ENCODE results near the gene WDFY4. TPM values are rescaled to one million over a fixed set of nuclear protein-coding genes. Genes with fewer than 3 reads are reported as not detected.

Gene WDFY4
- total RNA-seq, 2 experiments from 2014 or later, result 0.08 TPM; not detected in 1

DNA sequence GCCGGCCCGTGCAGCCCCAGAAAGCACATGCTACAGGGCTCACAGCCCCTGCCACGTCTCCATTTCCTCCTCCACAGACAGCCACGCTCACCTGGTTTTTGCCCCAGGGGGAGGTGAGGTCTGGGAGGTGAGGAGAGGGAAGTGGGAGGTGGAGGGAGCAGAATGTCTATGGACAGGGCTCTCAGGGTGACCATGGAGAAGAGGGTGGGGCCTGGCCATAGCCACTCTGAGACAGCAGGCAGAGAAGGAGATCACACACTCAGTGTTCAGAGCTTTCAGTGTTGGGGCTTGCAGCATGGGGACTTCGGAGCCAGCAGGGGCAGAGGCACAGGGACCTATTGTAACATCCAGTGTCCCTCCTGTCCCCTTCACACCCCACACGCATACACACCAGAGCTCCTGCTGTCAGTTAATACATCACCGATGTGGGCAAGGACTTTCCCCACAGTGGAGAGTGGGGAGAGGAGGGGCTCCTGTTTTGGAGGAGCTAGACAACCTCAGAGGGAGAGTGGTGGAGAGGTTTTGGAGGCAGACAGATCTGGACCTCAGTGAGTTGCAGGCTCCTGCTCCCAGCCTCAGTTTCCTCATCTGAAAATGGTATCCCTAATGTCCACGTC lies 14.4 kb downstream of the WDFY4 start:
- no peaks in the 10 kb centered on the region for H3K27me3 Mint-ChIP-seq
- no peaks in the 10 kb centered on the region for H3K9me3 Mint-ChIP-seq
- H3K4me3 Mint-ChIP-seq, result no peak overlapping the region
- POLR2A ChIA-PET, result no interaction called here
- H3K4me1 Mint-ChIP-seq, result no peaks in the 10 kb centered on the region
- no peak overlapping the region for H3K27ac Mint-ChIP-seq
- no peak for DNase-seq
- CTCF ChIA-PET, result no interaction called here
- no peaks in the 10 kb centered on the region for H3K36me3 Mint-ChIP-seq (ENCODE audit: low read depth)

DNA sequence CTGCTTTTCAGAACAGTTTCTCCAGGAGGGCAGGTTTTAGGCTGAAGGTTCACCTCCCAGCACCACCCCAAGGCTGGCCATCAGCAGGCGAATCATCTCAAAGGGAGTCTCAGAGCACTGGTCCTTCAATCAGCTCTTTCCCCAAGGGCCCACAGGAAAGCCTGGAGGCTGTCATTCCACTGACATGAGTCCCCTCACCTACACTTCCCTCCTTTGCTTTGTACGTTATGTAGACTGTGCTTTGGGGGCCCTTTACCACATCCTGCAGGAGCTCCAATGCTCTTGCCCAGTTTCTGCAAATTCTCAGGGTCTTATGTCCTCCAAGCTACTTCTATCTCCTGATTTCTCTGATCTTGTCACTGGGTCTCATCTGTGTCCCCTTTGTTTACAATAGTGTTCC lies 15.4 kb downstream of the WDFY4 start:
- DNase-seq, result no peak

DNA sequence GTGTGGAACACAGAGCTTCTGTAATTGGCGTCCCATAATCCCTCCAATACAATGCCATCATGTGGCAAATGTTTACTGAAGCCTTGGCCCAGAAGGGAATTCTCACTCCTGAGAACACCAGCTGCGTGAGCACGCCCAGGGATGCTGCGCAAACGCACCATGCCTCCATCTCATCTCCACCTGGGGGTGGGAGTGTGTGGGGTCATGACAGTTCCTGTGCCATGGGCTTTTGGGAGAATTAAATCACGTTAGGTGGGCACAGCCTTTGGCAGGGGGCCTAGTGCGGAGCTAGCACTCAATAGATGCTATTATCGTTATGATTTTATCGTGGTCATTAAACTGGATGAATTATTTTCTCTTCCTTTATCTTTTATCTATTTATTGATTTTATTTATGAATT lies 15.8 kb downstream of the WDFY4 start:
- DNase-seq, result no peak
- no peaks in the 10 kb centered on the region for H3K9me3 Mint-ChIP-seq
- POLR2A ChIA-PET, result no interaction called here
- no peak overlapping the region for H3K4me3 Mint-ChIP-seq
- CTCF ChIA-PET, result no interaction called here
- H3K36me3 Mint-ChIP-seq (ENCODE audit: low read depth), result no peaks in the 10 kb centered on the region
- H3K27me3 Mint-ChIP-seq, result no peaks in the 10 kb centered on the region
- no peak overlapping the region for H3K27ac Mint-ChIP-seq
- no peaks in the 10 kb centered on the region for H3K4me1 Mint-ChIP-seq

More for the DNA sequence above, 15.4 kb downstream of the WDFY4 start:
- Mint-ChIP-seq H3K27ac (no peak overlapping the region), H3K4me1 (no peaks in the 10 kb centered on the region), H3K36me3 (ENCODE audit: low read depth) (no peaks in the 10 kb centered on the region), H3K27me3 (no peaks in the 10 kb centered on the region), H3K9me3 (no peaks in the 10 kb centered on the region), H3K4me3 (no peak overlapping the region)
- ChIA-PET CTCF (no interaction called here), POLR2A (no interaction called here)

DNA sequence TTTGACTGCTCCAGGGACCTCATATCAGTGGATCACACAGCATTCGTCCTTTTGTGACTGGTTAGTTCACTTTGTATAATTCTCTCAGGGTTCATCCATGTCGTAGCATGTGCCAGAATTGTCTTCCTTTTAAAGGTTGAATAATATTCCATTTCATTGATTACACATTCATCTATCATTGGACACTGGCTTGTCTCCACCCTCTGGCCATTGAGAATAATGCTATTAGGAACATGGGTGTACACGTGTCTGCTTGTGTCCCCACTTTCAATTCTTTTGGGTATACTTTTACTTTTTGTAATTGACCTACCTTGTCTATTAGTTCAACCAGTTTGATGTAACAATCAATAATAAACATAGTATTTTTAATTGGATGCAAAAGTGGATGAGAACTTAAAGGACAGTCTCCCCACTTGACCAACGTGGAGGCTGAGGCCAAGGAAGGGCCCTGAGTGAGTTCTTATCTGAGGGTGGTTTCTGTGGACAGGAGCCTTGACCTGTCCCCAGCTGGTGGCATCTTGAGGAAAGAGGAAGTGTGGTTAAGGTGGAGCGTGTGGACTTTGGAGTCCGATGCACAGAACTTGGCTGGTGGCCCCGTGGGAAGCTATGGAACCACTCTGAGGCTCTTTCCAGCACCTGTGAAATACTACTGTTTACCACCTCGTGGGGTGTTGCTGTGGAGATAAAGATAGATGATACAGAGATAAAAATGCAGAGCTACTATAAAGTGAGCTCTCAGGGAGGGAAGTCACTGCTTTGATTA lies 16.6 kb downstream of the WDFY4 start:
- ChIA-PET POLR2A (no interaction called here), CTCF (interaction anchor here (0.8 to 0.9 kb wide), 2 partner anchors 43 to 44 kb away, joined by 3 read pairs; no protein-coding TSS in a partner anchor)
- H3K9me3 Mint-ChIP-seq, result no peaks in the 10 kb centered on the region

DNA sequence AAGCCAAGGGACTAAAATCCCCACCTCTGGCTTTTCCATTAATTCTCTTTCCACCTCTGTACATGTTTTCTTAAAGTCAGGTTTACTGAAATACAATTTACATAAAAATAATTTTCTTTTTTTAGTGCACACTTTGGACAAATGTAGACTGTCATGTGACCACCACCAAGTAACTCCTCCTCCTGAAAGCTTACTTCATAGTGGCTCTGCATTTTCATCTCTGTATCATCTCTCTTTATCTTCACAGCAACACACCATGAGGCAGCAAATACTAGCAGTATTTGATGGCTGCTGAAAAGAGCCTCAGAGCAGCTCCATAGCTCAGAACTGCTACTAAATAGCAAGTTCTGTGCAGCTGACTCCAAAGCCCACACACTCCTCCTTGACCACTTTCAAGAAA lies 17.3 kb downstream of the WDFY4 start:
- H3K27ac Mint-ChIP-seq, result no peak overlapping the region
- no peaks in the 10 kb centered on the region for H3K36me3 Mint-ChIP-seq (ENCODE audit: low read depth)
- H3K9me3 Mint-ChIP-seq, result no peaks in the 10 kb centered on the region
- ChIA-PET POLR2A (no interaction called here), CTCF (interaction anchor here (0.8 to 0.9 kb wide), 2 partner anchors 44 to 45 kb away, joined by 3 read pairs; no protein-coding TSS in a partner anchor)
- H3K27me3 Mint-ChIP-seq, result peaks cover 8% of the 10 kb centered on the region
- DNase-seq, result no peak
- H3K4me1 Mint-ChIP-seq, result no peaks in the 10 kb centered on the region
- H3K4me3 Mint-ChIP-seq, result no peak overlapping the region

More for the DNA sequence above, 16.6 kb downstream of the WDFY4 start:
- H3K27me3 Mint-ChIP-seq, result peaks cover 5% of the 10 kb centered on the region
- no peaks in the 10 kb centered on the region for H3K4me1 Mint-ChIP-seq
- no peak overlapping the region for H3K4me3 Mint-ChIP-seq
- no peaks in the 10 kb centered on the region for H3K36me3 Mint-ChIP-seq (ENCODE audit: low read depth)
- DNase-seq, result no peak
- no peak overlapping the region for H3K27ac Mint-ChIP-seq

DNA sequence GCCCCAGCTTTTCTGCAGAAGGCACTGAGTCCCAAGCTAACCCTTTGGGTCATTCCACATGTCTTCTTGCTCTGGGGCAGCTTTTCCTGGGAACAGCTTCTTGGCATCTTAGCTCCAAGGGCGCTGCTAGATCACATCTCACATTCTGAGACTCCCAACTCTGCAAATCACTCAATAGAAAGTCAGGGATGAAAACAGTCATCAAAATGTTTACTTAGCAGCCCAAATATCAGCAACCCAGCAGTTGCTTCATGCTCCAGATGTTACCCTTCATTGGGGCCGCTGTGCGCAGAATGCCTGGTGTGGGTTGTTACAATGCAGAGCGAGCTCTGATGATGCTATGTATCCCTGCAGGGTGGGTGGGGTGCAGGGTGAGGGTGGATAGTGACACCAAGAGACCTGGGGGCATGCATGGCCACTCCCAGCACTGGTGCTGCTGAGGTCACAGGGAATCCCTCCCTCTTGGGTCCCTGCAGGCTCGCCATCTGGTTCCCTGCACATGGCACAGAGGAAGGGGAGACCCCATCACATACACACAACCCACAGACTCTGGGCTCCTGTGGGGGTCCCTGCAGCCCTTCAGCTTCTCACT lies 19.0 kb downstream of the WDFY4 start:
- ChIA-PET POLR2A (no interaction called here), CTCF (no interaction called here)
- Mint-ChIP-seq H3K27me3 (peaks cover 17% of the 10 kb centered on the region), H3K4me1 (no peaks in the 10 kb centered on the region), H3K27ac (no peak overlapping the region), H3K36me3 (ENCODE audit: low read depth) (no peaks in the 10 kb centered on the region), H3K4me3 (no peak overlapping the region), H3K9me3 (no peaks in the 10 kb centered on the region)
- no peak for DNase-seq

DNA sequence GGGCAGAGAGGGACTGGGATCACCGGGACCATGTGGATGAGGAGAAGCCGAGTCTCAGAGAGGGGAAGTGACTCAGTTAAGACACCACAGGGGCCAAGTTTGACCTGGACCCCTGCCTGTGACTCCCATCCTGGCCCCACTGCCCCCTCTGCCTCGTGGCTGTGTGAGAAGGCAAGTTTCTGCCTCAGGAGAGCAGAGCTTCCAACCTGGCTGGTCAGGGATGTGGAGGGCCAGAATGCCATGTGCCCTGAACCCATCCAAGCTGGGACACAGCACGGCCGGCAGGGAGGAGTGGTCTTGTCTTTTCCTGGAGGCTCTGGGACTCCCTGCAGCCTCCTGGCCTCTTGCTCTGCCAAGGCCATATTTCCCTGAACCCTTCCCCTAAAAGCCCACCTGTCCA lies 19.5 kb downstream of the WDFY4 start:
- Mint-ChIP-seq H3K4me3 (no peak overlapping the region), H3K4me1 (no peaks in the 10 kb centered on the region), H3K36me3 (ENCODE audit: low read depth) (no peaks in the 10 kb centered on the region), H3K9me3 (no peaks in the 10 kb centered on the region), H3K27me3 (peaks cover 17% of the 10 kb centered on the region), H3K27ac (no peak overlapping the region)
- ChIA-PET POLR2A (no interaction called here), CTCF (no interaction called here)
- no peak for DNase-seq

DNA sequence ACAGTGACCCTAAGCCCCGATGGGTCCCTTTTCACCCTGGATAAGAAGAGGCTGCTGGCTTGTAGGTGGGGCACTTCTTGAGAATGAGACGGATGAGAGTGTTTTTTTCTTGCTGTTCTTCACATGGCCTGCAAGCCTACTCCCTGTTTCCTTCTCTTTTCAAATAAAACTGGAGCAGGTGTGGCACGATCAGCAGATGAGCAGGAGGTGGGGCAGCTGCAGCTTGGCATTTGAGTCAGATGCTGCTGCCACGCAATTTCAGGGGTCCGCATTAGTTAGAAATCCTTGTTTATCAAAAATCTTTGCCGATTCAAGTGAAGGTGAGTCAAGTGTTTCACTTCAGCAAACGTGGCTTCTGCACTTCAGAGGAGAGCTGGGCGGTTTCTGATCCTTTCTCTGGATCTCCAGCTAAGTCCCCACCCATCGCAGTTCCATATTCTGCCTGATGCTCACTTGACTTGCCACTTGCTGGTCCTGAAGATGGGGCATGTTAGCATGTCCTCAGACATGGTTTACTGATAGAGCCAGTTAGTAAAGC lies 20.8 kb downstream of the WDFY4 start:
- Mint-ChIP-seq H3K4me1 (no peaks in the 10 kb centered on the region), H3K9me3 (no peaks in the 10 kb centered on the region), H3K27me3 (peaks cover 17% of the 10 kb centered on the region), H3K36me3 (ENCODE audit: low read depth) (no peaks in the 10 kb centered on the region), H3K27ac (no peak overlapping the region), H3K4me3 (no peak overlapping the region)
- ChIA-PET POLR2A (no interaction called here), CTCF (interaction anchor here (1.2 kb wide), 1 partner anchor 14 kb away, joined by 3 read pairs; no protein-coding TSS in a partner anchor)
- DNase-seq, result no peak

DNA sequence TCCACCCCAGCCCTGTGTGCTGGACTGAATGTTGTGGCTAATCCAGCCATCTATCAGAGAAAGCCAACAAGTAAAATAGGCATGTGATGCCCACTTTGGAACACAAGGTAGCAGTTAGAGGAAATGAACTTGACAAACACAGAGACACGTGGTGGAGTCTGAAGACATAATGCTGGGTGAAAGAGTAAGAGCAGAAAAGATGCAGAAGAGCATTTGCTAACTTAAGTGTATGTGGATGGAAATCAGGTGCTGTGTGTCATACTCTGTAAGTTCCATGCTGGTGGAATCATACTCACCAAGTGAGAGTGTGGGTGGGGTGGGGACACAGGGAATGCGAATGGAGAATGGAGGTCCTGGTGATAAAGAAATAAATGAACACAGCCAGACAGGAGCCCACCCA lies 22.8 kb downstream of the WDFY4 start:
- H3K36me3 Mint-ChIP-seq (ENCODE audit: low read depth), result no peaks in the 10 kb centered on the region
- H3K9me3 Mint-ChIP-seq, result no peaks in the 10 kb centered on the region
- H3K4me1 Mint-ChIP-seq, result no peaks in the 10 kb centered on the region
- POLR2A ChIA-PET, result no interaction called here
- CTCF ChIA-PET, result no interaction called here
- no peak overlapping the region for H3K27ac Mint-ChIP-seq
- no peak overlapping the region for H3K4me3 Mint-ChIP-seq
- DNase-seq, result no peak
- H3K27me3 Mint-ChIP-seq, result peaks cover 17% of the 10 kb centered on the region

DNA sequence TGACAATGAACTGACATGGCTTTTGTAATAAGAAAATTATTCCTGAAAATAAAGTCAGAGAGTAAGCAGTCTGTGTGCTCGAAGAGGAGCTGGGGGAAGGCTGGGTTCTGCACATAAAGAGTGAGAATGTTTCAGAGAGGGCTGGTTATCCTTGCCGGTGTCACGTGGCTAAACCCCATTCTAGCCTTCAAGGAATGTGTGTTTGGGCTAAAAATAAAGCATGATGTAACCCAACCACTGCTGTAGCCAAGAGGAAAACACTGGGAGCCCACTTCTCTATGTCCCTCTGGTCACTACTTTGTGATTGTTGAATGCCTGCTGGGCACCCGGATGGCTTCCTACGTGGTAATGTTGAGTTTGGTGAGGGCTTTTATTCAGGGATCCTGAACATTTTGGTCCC lies 23.5 kb downstream of the WDFY4 start:
- Mint-ChIP-seq H3K4me3 (no peak overlapping the region), H3K27ac (no peak overlapping the region), H3K9me3 (no peaks in the 10 kb centered on the region), H3K4me1 (no peaks in the 10 kb centered on the region), H3K36me3 (ENCODE audit: low read depth) (no peaks in the 10 kb centered on the region), H3K27me3 (peaks cover 17% of the 10 kb centered on the region)
- POLR2A ChIA-PET, result no interaction called here
- CTCF ChIA-PET, result no interaction called here
- DNase-seq, result no peak

DNA sequence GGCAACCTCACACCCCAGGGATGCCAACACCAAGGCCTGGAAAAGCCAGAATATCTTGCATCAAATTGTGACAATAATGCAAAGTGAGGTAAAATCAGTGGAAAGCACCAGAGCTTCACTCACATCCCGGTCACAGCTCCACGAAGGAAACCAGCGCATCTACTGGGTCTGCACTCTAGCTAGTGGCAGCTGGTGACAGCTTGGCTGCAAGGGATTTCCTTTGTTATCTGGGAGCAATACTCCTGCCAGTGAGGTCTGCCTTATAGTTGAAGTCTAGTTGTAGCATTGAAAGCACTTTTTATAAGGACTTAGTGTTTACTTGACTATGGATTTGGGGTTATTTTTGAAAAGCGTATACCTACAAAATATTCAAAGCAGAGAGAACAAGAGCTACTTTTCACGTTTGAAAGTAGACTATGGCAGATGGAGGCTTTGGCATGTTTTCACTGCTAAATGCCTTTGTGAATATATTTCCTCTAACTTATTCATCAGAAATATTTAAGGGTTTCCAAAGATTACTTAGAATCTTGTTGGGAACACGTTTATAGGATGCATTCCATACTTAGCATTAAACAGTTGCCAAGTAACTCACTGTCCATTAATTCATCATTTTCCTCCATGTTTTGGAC lies 26.1 kb downstream of the WDFY4 start:
- CTCF ChIA-PET, result no interaction called here
- no peaks in the 10 kb centered on the region for H3K4me1 Mint-ChIP-seq
- POLR2A ChIA-PET, result no interaction called here
- H3K9me3 Mint-ChIP-seq, result no peaks in the 10 kb centered on the region
- no peak overlapping the region for H3K4me3 Mint-ChIP-seq
- H3K27ac Mint-ChIP-seq, result no peak overlapping the region
- no peak for DNase-seq
- peaks cover 17% of the 10 kb centered on the region for H3K27me3 Mint-ChIP-seq
- H3K36me3 Mint-ChIP-seq (ENCODE audit: low read depth), result no peaks in the 10 kb centered on the region

DNA sequence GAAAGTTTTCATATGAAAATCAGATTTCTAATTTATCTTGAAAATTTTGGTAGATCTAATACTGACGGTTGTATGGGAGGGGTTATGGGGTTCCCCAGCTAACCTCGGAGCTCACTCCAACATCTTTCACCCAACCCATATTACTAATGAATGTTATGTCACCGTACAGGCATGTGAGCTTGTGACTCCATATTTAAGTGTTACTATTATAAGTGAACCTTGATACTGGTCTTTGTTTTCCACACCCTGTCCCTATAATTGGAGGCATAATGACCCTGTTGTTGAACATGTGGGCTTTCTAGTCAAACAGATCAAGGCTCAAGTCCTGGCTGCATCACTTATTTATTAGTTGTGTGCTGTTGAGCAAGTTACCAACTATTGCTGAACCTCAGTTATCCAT lies 27.2 kb downstream of the WDFY4 start:
- POLR2A ChIA-PET, result no interaction called here
- CTCF ChIA-PET, result no interaction called here
- Mint-ChIP-seq H3K27ac (no peak overlapping the region), H3K4me3 (no peak overlapping the region), H3K36me3 (ENCODE audit: low read depth) (no peaks in the 10 kb centered on the region), H3K9me3 (no peaks in the 10 kb centered on the region), H3K4me1 (no peaks in the 10 kb centered on the region), H3K27me3 (peaks cover 11% of the 10 kb centered on the region)
- no peak for DNase-seq

DNA sequence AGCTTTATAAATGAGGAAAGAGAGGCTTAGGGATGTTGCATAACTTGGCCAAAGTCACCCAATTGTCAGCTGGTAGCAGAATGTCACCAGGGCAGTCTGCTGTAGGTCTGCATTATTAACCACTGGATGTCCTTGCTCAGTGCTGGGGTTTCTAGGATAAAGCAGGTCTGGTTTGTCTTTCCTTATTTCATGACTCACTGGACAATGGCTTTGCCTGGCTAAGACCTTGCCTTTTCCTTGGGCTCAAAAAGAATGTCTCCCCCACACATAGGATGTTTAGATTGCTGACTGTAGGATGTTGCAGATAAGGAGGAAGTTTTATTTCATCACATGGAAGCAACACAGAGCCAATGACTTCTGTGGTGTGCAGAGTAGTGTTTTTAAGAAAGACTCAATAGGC lies 29.4 kb downstream of the WDFY4 start:
- POLR2A ChIA-PET, result no interaction called here
- no peak overlapping the region for H3K27ac Mint-ChIP-seq
- CTCF ChIA-PET, result no interaction called here

More for the DNA sequence above, 29.4 kb downstream of the WDFY4 start:
- Mint-ChIP-seq H3K4me1 (no peaks in the 10 kb centered on the region), H3K27me3 (no peaks in the 10 kb centered on the region), H3K4me3 (no peak overlapping the region), H3K9me3 (no peaks in the 10 kb centered on the region), H3K36me3 (ENCODE audit: low read depth) (no peaks in the 10 kb centered on the region)
- DNase-seq, result no peak

Measured in activated CD4-positive, alpha-beta memory T cell treated with anti-CD3 and anti-CD28 coated beads, Interleukin-2, amount 10 ng/mL, durations not matched to agents 7 days and 5 days (primary cell).